ENCODE measurements around the gene SMAD7. TPM values are rescaled to one million over a fixed set of nuclear protein-coding genes. Genes with fewer than 3 reads are reported as not detected.
A peak's percentile ranks its signal among the peaks of the same experiment; 100 is the strongest.

Gene SMAD7
- polyA plus RNA-seq, 3 donors = 61.8 to 68.2 (median 65.4) TPM

- no peak for DNase-seq
Measured at GRCh38 chr18:48933578-48934414, 17.0 kb downstream of the SMAD7 start.

DNA sequence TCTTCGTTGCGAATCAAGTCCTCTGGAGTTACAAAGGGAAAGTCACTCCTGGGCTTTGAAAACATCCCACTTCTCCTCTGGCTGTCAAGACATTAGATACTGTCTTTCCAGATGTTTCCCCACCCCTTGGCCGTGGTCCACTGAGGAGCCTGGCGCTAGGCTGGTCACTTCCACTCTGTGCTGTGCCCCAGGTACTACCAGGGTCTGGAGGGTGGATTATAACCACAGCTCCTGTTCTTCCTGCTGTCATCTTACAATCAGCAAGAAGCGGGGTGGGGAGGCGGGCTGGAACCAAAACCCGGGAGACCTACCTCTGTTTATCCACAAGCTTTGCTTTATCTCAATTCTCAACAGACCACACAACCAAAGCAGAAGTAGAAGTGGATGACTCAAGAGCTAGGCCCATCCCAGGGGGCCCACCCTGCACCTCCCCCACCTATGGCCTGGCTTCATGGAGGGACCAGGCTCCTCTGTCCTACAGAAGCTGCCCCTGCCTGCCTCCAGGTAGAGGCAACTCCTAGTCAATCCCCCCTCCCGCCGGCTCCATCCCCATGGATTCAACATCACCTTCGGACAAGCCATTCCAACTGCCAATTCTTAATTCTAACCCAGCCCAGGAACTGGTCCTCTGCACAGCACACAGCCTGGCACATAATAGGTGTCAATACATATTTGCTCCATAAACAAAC, 17.8 kb downstream of the SMAD7 start:
- DNase-seq = no peak

DNA sequence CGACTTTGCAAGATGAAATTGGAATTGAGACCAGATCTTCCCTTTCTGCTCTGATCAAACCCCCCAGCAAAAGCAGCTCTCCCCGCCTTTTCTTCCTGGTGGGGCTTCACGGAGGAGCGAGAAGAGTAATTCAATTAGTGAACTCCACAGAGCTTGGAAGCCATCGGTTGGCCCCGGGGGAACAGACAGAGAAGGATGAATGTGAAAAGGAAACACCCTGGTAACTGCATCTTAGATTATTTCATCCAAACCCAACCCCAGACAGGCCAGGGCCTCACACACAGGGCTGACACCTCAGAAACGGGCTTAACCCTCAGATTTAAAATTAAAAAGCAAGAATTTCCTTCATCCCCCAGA, 18.3 kb downstream of the SMAD7 start:
- no peak for DNase-seq

DNA sequence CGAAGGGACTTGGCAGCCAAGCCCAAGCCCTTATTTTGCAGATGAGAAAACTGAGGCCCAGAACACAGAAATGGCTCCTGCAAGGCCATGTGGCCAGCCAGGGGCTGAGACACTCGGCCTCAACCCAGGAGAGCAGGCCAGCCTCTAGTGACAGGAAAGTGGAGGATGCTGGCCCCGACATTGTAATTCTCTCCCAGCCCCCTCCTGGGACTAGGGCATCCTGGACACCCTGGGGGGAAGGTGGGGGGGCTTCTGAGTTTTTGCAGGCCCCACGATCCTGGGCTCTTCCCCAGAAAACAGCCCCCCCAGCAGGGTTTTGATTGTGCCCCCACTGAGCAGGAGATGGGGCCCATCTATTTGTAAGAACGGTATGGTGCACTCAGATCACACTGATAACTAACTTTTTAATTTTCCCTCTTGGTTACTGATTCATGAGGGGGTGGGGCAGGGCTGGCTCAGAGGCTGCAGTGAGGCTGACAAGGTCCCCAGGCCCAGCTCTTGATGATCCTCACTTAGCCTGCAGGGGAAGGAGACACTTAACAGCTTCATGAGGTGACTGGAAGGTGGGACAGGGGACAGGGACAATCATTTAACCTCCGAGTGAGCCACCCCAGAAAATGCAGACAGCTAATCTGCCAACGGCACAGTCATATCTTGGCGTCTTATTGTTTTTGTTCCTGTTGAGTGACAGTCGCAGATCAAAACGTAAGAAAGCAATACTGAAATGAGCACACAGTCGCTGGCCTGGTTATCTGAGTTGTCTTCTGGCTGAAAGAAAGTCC, 18.9 kb downstream of the SMAD7 start:
- DNase-seq = no peak

DNA sequence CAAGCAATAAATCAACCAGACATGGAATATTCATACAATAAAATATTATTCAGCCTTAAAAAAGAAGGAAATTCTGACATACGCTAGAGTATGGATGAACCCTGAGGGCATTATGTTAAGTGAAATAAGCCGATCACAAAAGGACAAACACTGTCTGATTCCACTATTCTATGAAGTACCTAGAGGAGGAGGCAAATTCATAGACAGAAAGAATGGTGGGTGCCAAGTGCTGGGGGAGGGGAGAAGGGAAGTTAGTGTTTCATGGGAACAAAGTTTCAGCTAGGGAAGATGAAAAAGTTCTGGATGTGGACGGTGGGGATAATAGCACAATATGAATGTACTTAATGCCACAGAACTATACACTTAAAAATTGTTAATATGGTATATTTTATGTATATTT, 19.8 kb downstream of the SMAD7 start:
- no peak for DNase-seq

- DNase-seq = peak; percentile 94
Measured at GRCh38 chr18:48929941-48930713, 20.6 kb downstream of the SMAD7 start.

DNA sequence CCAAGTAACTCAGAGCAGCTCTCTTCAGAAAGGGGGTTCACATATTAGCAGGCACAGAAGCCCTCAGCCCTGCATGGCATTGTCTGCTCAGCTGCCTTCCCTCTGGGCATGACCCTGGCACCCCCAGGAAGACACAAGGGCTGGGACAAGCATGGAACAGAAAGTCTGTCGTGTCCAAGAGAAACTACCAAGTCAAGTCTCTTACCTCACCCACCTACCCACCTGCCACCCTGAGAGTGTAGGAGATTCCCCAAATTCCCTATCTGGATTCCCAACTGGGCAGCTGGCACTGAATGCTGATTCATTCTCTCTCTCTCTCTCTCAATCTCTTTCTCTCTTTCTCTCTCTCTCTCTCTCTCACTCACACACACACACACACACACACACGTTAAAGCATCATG, 21.6 kb downstream of the SMAD7 start:
- DNase-seq = no peak

DNA sequence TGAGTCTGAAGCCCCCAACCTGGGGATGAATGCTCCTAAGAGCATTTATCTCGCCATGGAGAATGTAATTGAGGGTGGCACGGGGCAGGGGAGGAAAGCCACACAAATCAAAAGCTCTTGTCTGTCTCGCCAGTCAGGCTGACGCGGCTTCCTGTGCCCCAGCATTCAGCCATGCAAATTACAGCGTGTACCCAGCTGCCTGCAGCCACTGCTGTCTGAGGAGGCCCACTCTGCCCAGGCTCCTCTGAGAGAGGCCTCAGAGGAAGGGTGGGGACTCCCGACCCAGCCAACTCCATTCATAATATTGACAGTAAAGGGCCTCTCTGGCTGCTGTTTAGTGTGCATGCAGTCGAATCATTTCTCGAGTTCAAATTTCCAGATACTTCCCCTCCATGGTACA, 22.0 kb downstream of the SMAD7 start:
- DNase-seq = no peak

DNA sequence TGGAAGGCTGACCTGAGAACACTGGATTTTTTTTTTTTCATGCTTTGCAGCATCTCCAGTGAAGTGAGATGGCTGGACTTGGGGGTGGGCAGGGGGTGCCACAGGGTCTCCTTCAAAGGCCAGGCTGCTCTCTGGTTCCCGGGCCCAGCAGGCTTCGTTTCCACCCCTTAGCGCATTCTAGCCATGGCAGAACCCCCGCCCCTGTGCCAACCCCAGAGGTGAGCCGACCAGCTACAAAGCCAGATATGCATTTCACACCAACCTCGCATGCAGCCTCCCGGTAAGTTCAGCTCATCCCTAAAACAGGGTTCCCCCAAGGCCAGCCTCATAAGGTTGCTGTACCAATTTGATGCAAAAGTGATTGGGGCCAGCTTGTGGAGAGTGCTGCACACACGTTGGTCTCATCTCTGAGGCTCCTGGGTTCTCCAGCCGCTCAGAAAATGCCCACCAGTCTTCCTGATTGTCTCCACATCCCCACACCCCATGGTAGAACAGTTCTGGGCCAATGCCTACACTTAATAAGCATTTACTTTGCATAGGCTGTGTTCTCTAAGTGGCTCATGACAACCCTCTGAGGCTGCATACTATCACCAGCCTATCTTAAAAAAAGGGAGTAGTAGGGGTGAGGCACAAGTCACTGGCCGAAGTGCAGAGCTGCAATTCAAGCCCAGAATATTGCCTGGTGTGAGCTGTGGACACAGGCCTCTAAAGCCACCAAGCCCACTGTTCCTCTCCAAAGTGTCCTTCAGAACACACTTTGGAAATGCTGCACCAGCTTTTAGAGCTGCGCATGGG, 23.3 kb downstream of the SMAD7 start:
- DNase-seq = no peak

DNA sequence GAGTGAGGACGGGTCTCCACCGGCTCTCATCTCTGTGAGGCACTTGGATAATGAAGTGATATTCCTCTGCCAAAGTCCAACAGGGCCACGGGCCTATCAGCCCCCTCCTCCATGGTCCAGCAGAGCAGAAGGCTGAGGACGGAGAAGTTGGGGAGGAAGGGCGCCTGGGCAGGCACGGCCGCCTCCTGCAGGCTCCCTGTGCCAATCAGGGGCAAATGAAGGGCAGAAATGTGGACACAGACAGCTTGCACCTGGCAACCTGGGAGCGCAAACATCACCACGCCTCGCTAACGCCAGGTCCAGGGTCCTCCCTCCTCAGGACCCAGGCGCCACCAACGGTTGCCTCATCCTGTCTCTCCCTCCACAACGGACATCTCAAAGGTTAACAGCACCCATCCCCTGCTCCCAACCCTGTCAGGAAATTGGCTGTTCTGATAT, 24.3 kb downstream of the SMAD7 start:
- no peak for DNase-seq

DNA sequence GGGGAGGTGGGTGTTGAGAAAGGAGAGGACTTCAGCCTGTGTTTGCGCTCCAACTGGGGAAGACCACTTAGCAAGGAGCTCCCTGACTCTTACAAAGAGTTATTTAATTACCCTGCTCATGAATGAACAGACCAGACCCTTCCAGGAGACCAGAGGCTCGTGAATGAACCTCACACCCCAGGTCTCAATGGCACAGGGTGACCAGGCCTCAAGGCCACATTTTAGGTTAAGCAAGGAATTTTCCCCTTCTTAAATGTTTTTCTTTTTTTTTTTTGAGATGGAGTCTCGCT, 25.3 kb downstream of the SMAD7 start:
- no peak for DNase-seq

GRCh38 chr18:48924630-48925490, 25.9 kb downstream of the SMAD7 start:
- no peak for DNase-seq

DNA sequence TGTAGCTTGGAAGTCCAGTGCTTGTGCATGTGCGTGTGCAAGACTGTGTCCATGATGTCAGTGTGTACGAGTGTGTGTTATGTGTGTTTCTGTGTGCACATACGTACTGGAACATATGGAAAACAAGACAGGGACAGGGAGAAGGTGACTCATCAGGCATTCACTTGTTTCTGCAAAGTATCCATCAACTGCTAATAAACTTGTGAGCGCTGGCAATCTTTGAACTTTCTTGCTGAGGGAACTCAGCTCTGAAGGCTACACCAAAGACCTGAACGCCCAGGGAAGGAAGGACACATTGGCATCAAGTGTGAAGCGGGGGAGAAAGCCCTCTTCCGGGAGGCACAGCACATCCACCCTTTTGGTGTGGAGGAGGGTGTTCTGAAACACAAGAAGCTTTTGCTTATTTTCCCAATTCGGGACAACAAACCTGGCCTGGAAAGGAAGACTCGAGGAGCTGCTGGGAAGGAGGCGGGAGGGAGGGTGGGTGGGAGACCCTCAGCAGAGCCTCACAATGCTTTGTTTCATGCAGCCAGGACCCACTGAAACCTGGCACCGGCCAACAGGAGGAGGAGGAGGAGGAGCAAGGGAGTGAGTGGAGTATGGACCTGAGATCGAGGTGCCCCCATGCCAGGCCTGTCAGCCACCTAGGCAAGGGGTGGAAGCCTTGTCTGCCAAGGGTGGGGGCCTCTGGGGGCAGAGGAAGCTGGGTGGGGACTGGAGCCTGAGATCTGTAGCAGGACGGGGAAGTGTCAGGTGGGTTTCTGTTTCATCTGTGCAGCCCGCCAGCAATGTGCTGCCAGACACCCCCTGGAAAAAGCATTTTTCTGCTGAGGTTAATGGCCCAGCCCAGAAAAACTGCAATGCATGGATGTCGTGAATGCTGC, 26.8 kb downstream of the SMAD7 start:
- no peak for DNase-seq

- DNase-seq = peak; percentile 81
Measured at GRCh38 chr18:48922801-48923730, 27.7 kb downstream of the SMAD7 start.

GRCh38 chr18:48922226-48922800, 28.5 kb downstream of the SMAD7 start:
- no peak for DNase-seq

GRCh38 chr18:48921305-48922225, 29.2 kb downstream of the SMAD7 start:
- DNase-seq = no peak

Measured in renal pelvis (tissue), 4 donors.